Measurements from ENCODE around the gene RIPOR2. TPM values are rescaled to one million over a fixed set of nuclear protein-coding genes. Genes with fewer than 3 reads are reported as not detected.

Gene RIPOR2
- total and polyA plus RNA-seq, 2 of the 13 experiments (the other 11 are each of a cell fraction or from before 2014, with no cell fraction given), result 0.02 to 0.05 TPM

GRCh38 chr6:24845578-24845977 lies 90.2 kb downstream of the RIPOR2 start:
- BruUV-seq (replicated peaks), result no TSS peak
- Histone ChIP-seq H3K9ac (ENCODE audit: insufficient read depth, low read depth, low read length) (no peak overlapping the region), H3K9me3 (ENCODE audit: low read length) (no peaks in the 10 kb centered on the region), H3K4me2 (ENCODE audit: low read depth, low read length) (no peak overlapping the region), H4K20me1 (ENCODE audit: insufficient read depth, low read length) (no peaks in the 10 kb centered on the region), H2AFZ (ENCODE audit: low read length) (no peak overlapping the region), H3K27ac (ENCODE audit: extremely low read length, insufficient read depth, low read length) (no peak overlapping the region), H3K4me3 (replicated peaks in 1 of 3; ENCODE audit: insufficient read depth in 1 of 3, low read depth in 2 of 3, low read length in 3 of 3) (no peak overlapping the region), H3K79me2 (ENCODE audit: insufficient read depth, low read length) (no peaks in the 10 kb centered on the region), H3K36me3 (replicated peaks in 1 of 2; ENCODE audit: control insufficient read depth in 1 of 2, insufficient read depth in 2 of 2, low read length in 2 of 2) (no peaks in the 10 kb centered on the region), H3K4me1 (ENCODE audit: insufficient read depth, low read length) (peaks cover 22% of the 10 kb centered on the region), H3K27me3 (ENCODE audit: control insufficient read depth in 1 of 2, insufficient read depth in 2 of 2, low read length in 2 of 2) (peaks cover 0 to 21% of the 10 kb centered on the region in 2 experiments; a peak in 3 of 5 replicates)
- FAIRE-seq (no peak), ATAC-seq (no peak), DNase-seq (ENCODE audit: low spot score) (no peak)
- TF ChIP-seq, protein P1, sequence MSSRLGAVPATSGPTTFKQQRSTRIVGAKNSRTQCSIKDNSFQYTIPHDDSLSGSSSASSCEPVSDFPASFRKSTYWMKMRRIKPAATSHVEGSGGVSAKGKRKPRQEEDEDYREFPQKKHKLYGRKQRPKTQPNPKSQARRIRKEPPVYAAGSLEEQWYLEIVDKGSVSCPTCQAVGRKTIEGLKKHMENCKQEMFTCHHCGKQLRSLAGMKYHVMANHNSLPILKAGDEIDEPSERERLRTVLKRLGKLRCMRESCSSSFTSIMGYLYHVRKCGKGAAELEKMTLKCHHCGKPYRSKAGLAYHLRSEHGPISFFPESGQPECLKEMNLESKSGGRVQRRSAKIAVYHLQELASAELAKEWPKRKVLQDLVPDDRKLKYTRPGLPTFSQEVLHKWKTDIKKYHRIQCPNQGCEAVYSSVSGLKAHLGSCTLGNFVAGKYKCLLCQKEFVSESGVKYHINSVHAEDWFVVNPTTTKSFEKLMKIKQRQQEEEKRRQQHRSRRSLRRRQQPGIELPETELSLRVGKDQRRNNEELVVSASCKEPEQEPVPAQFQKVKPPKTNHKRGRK (CRISPR knock-in tag; IDR thresholded peaks at IDR 0.05), result no peak
- TF ChIP-seq ZBTB38 (CRISPR knock-in tag; IDR thresholded peaks at IDR 0.05) (no peak), DNMT3B (CRISPR knock-in tag; conservative IDR thresholded peaks at IDR 0.05) (no peak), E2F1 (CRISPR knock-in tag; IDR thresholded peaks at IDR 0.05) (no peak), ZNF883 (CRISPR knock-in tag; IDR thresholded peaks at IDR 0.05; ENCODE audit: not compliant biosample characterization) (no peak), ZNF782 (CRISPR knock-in tag; IDR thresholded peaks at IDR 0.05; ENCODE audit: borderline replicate concordance) (no peak), LCORL (IDR thresholded peaks at IDR 0.05) (no peak), LCORL (CRISPR knock-in tag; IDR thresholded peaks at IDR 0.05) (no peak), NFE2L1 (CRISPR knock-in tag; IDR thresholded peaks at IDR 0.05; ENCODE audit: borderline replicate concordance) (no peak), ATF5 (CRISPR knock-in tag; IDR thresholded peaks at IDR 0.05; ENCODE audit: low read depth) (no peak), GABPA (IDR thresholded peaks at IDR 0.05; ENCODE audit: low read depth, low read length) (no peak), GABPA (CRISPR knock-in tag; IDR thresholded peaks at IDR 0.05; ENCODE audit: low read depth) (no peak), ZBED4 (CRISPR knock-in tag; IDR thresholded peaks at IDR 0.05; ENCODE audit: borderline replicate concordance) (no peak), ZMYM3 (CRISPR knock-in tag; IDR thresholded peaks at IDR 0.05) (no peak), ZNF563 (CRISPR knock-in tag; IDR thresholded peaks at IDR 0.05) (no peak), CHCHD3 (CRISPR knock-in tag; IDR thresholded peaks at IDR 0.05) (no peak), AKAP8 (CRISPR knock-in tag; IDR thresholded peaks at IDR 0.05) (no peak), ZBTB34 (CRISPR knock-in tag; IDR thresholded peaks at IDR 0.05) (no peak)
- ChIA-PET CTCF (ENCODE audit: low intra/inter-chr PET ratio, low total read pairs) (no interaction called here), POLR2A (no interaction called here)
- WGBS (ENCODE audit: low lambda C conversion rate), result 39% methylated on average over 4 of the region's 4 CpGs
- in situ Hi-C loops (cut with HindIII; ENCODE audit: extremely low pct_ligation_motif_present, low pct_unique_long_range_greater_than_20kb), result no loop called here
- intact Hi-C loops (cut with micrococcal nuclease; ENCODE audit: unreplicated experiment), result no loop called here
